Dendritic cell treated with granulocyte-macrophage colony-stimulating factor and Interleukin-4, amounts not matched to agents 40 ng/mL and 50 ng/mL, for 4 days (primary cell): ENCODE data around the gene PTPRD.

Experiments
- H3K27ac Mint-ChIP-seq: one replicate; pipeline ENCODE4 v1.8.0; 2022; ENCODE audit warnings: mild to moderate bottlenecking, mixed read lengths
- H3K27me3 Mint-ChIP-seq: one replicate; pipeline ENCODE4 v1.8.0; 2022; ENCODE audit warnings: mild to moderate bottlenecking, mixed read lengths
- H3K36me3 Mint-ChIP-seq: one replicate; pipeline ENCODE4 v1.8.0; 2022; ENCODE audit warnings: low read depth, mixed read lengths
- H3K4me1 Mint-ChIP-seq: one replicate; pipeline ENCODE4 v1.8.0; 2022; ENCODE audit warnings: low read depth, mixed read lengths
- H3K4me3 Mint-ChIP-seq: one replicate; pipeline ENCODE4 v1.8.0; 2022; ENCODE audit warnings: mild to moderate bottlenecking, moderate library complexity, mixed read lengths
- H3K9me3 Mint-ChIP-seq: one replicate; pipeline ENCODE4 v1.8.0; 2022; ENCODE audit warnings: mixed read lengths
- intact Hi-C: fragments of 100-400 bp; cut with micrococcal nuclease; formaldehyde crosslinking; loops from one replicate; pipeline ENCODE4 v1.15.0; 2022

Gene PTPRD

GRCh38 chr9:9565700-9566099 is 1047.1 kb downstream of the PTPRD start:
- H3K36me3 Mint-ChIP-seq: no peaks in the 10 kb centered on the region
- no peaks in the 10 kb centered on the region for H3K27me3 Mint-ChIP-seq
- intact Hi-C loops: no loop called here
- H3K9me3 Mint-ChIP-seq: peaks cover 12% of the 10 kb centered on the region
- H3K27ac Mint-ChIP-seq: no peak overlapping the region
- H3K4me3 Mint-ChIP-seq: no peak overlapping the region
- no peaks in the 10 kb centered on the region for H3K4me1 Mint-ChIP-seq

- Mint-ChIP-seq H3K27me3 (no peaks in the 10 kb centered on the region), H3K4me1 (no peaks in the 10 kb centered on the region), H3K4me3 (no peak overlapping the region), H3K27ac (no peak overlapping the region), H3K9me3 (peaks cover 21% of the 10 kb centered on the region), H3K36me3 (no peaks in the 10 kb centered on the region)
- intact Hi-C loops: no loop called here
Measured at GRCh38 chr9:9563817-9564216, 1049.0 kb downstream of the PTPRD start.

GRCh38 chr9:9560382-9561035 is 1052.3 kb downstream of the PTPRD start:
- intact Hi-C loops: no loop called here
- H3K9me3 Mint-ChIP-seq: peaks cover 21% of the 10 kb centered on the region
- H3K4me1 Mint-ChIP-seq: no peaks in the 10 kb centered on the region
- H3K27ac Mint-ChIP-seq: no peak overlapping the region
- H3K27me3 Mint-ChIP-seq: no peaks in the 10 kb centered on the region
- no peak overlapping the region for H3K4me3 Mint-ChIP-seq
- no peaks in the 10 kb centered on the region for H3K36me3 Mint-ChIP-seq

- H3K9me3 Mint-ChIP-seq: peaks cover 21% of the 10 kb centered on the region
- H3K27me3 Mint-ChIP-seq: no peaks in the 10 kb centered on the region
- H3K27ac Mint-ChIP-seq: no peak overlapping the region
- intact Hi-C loops: no loop called here
- H3K4me1 Mint-ChIP-seq: no peaks in the 10 kb centered on the region
- H3K36me3 Mint-ChIP-seq: no peaks in the 10 kb centered on the region
- H3K4me3 Mint-ChIP-seq: no peak overlapping the region
Measured at GRCh38 chr9:9558907-9559306, 1053.9 kb downstream of the PTPRD start.

GRCh38 chr9:9557804-9558334 is 1054.9 kb downstream of the PTPRD start:
- Mint-ChIP-seq H3K9me3 (peaks cover 21% of the 10 kb centered on the region), H3K27ac (no peak overlapping the region), H3K27me3 (no peaks in the 10 kb centered on the region), H3K4me3 (no peak overlapping the region), H3K4me1 (no peaks in the 10 kb centered on the region), H3K36me3 (no peaks in the 10 kb centered on the region)
- intact Hi-C loops: no loop called here

GRCh38 chr9:9556865-9557803 is 1055.7 kb downstream of the PTPRD start:
- H3K27ac Mint-ChIP-seq: no peak overlapping the region
- H3K4me1 Mint-ChIP-seq: no peaks in the 10 kb centered on the region
- no peaks in the 10 kb centered on the region for H3K36me3 Mint-ChIP-seq
- intact Hi-C loops: no loop called here
- H3K4me3 Mint-ChIP-seq: no peak overlapping the region
- no peaks in the 10 kb centered on the region for H3K27me3 Mint-ChIP-seq
- peaks cover 21% of the 10 kb centered on the region for H3K9me3 Mint-ChIP-seq

- no peak overlapping the region for H3K27ac Mint-ChIP-seq
- H3K4me3 Mint-ChIP-seq: no peak overlapping the region
- intact Hi-C loops: no loop called here
- no peaks in the 10 kb centered on the region for H3K36me3 Mint-ChIP-seq
- no peaks in the 10 kb centered on the region for H3K4me1 Mint-ChIP-seq
- H3K27me3 Mint-ChIP-seq: no peaks in the 10 kb centered on the region
- no peaks in the 10 kb centered on the region for H3K9me3 Mint-ChIP-seq
Measured at GRCh38 chr9:9552665-9553064, 1060.1 kb downstream of the PTPRD start.

- Mint-ChIP-seq H3K27ac (no peak overlapping the region), H3K36me3 (no peaks in the 10 kb centered on the region), H3K9me3 (no peaks in the 10 kb centered on the region), H3K4me1 (no peaks in the 10 kb centered on the region), H3K27me3 (no peaks in the 10 kb centered on the region), H3K4me3 (no peak overlapping the region)
- intact Hi-C loops: no loop called here
Measured at GRCh38 chr9:9538766-9539165, 1074.0 kb downstream of the PTPRD start.

- no peaks in the 10 kb centered on the region for H3K9me3 Mint-ChIP-seq
- H3K4me1 Mint-ChIP-seq: no peaks in the 10 kb centered on the region
- H3K4me3 Mint-ChIP-seq: no peak overlapping the region
- H3K27me3 Mint-ChIP-seq: no peaks in the 10 kb centered on the region
- intact Hi-C loops: no loop called here
- H3K36me3 Mint-ChIP-seq: no peaks in the 10 kb centered on the region
- H3K27ac Mint-ChIP-seq: no peak overlapping the region
Measured at GRCh38 chr9:9538356-9538755, 1074.4 kb downstream of the PTPRD start.

GRCh38 chr9:9536523-9536922 is 1076.3 kb downstream of the PTPRD start:
- Mint-ChIP-seq H3K36me3 (no peaks in the 10 kb centered on the region), H3K9me3 (no peaks in the 10 kb centered on the region), H3K4me1 (no peaks in the 10 kb centered on the region), H3K27me3 (no peaks in the 10 kb centered on the region), H3K4me3 (no peak overlapping the region), H3K27ac (no peak overlapping the region)
- intact Hi-C loops: no loop called here

GRCh38 chr9:9523476-9524139 is 1089.2 kb downstream of the PTPRD start:
- intact Hi-C loops: no loop called here
- no peaks in the 10 kb centered on the region for H3K36me3 Mint-ChIP-seq
- no peaks in the 10 kb centered on the region for H3K27me3 Mint-ChIP-seq
- peaks cover 6% of the 10 kb centered on the region for H3K9me3 Mint-ChIP-seq
- H3K4me1 Mint-ChIP-seq: no peaks in the 10 kb centered on the region
- H3K4me3 Mint-ChIP-seq: no peak overlapping the region
- no peak overlapping the region for H3K27ac Mint-ChIP-seq

- intact Hi-C loops: no loop called here
- Mint-ChIP-seq H3K27me3 (no peaks in the 10 kb centered on the region), H3K9me3 (no peaks in the 10 kb centered on the region)
Measured at GRCh38 chr9:9522406-9522805, 1090.4 kb downstream of the PTPRD start.

GRCh38 chr9:9521033-9521779 is 1091.6 kb downstream of the PTPRD start:
- Mint-ChIP-seq H3K9me3 (no peaks in the 10 kb centered on the region), H3K36me3 (no peaks in the 10 kb centered on the region), H3K4me3 (no peak overlapping the region), H3K27me3 (no peaks in the 10 kb centered on the region), H3K4me1 (no peaks in the 10 kb centered on the region), H3K27ac (no peak overlapping the region)
- intact Hi-C loops: no loop called here

More at GRCh38 chr9:9522406-9522805, 1090.4 kb downstream of the PTPRD start:
- Mint-ChIP-seq H3K4me1 (no peaks in the 10 kb centered on the region), H3K4me3 (no peak overlapping the region), H3K36me3 (no peaks in the 10 kb centered on the region), H3K27ac (no peak overlapping the region)
